Testis (tissue), 3 donors: ENCODE measurements around the gene SMURF1. TPM values are rescaled to one million over a fixed set of nuclear protein-coding genes. Genes with fewer than 3 reads are reported as not detected.
A peak's percentile ranks its signal among the peaks of the same experiment; 100 is the strongest.

ENCODE experiments used
- DNase-seq: peaks from one replicate; pipeline ENCODE4 v3.0.0-alpha.2; 2019
- H3K27ac ChIP-seq, 2 donors: fragments of 200-600 bp; sonication (generic); one replicate each; pipeline ENCODE4 v1.5.1; 2019
- H3K27me3 ChIP-seq: fragments of 200-600 bp; sonication (generic); one replicate; pipeline ENCODE4 v1.5.1; 2019
- H3K36me3 ChIP-seq: fragments of 200-600 bp; sonication (generic); one replicate; pipeline ENCODE4 v1.5.1; 2017; ENCODE audit warnings: low read depth; ENCODE audit errors: missing control alignments
- H3K4me1 ChIP-seq: fragments of 200-600 bp; sonication (generic); one replicate; pipeline ENCODE4 v1.5.1; 2019
- H3K4me3 ChIP-seq, 2 donors: fragments of 200-600 bp; sonication (generic); one replicate each; pipeline ENCODE4 v1.5.1; 2017 to 2019
- H3K9me3 ChIP-seq: fragments of 200-600 bp; sonication (generic); one replicate; pipeline ENCODE4 v1.5.1; 2017
- POLR2A ChIP-seq: fragments of 450-650 bp; IDR thresholded peaks from one replicate; pipeline ENCODE4 v1.6.1; 2017; ENCODE audit warnings: antibody characterized with exemption, mild to moderate bottlenecking, moderate library complexity
- WGBS, 2 donors: methylation state at CpG; one replicate each; pipeline ENCODE4 v1.1.5; 2018; 5-methylcytosine and 5-hydroxymethylcytosine counted together
- intact Hi-C: fragments of 100-400 bp; cut with DNase I; formaldehyde crosslinking; loops from one replicate; pipeline ENCODE4 v1.15.1; 2023; ENCODE audit warnings: low total_unique reads
- polyA plus RNA-seq: library from polyadenylated mRNA; stranded (reverse); fragments of 350-450 nt; fragmentation: Illumina TruSeq; extraction: RNeasy Lipid Tissue Mini Kit (QIAGEN cat#74804); gene quantifications from one replicate; pipeline ENCODE4 v1.2.3, GENCODE V29; 2014; ENCODE audit warnings: low read depth, low replicate concordance; ENCODE audit not compliant: insufficient read depth
- total RNA-seq, 2 donors: library from RNA; depleted of rRNA; stranded (reverse); fragments of >200 nt; gene quantifications; one replicate each; pipeline ENCODE4 v1.2.3, GENCODE V29; 2016
- TF ChIP-seq, protein P1 (sequence below), 3 experiments: fragments of 450-650 bp in 2 of 3; fragments of 200-600 bp in 1 of 3; sonication (generic) in 1 of 3; IDR thresholded peaks; one replicate each; pipeline ENCODE4 v1.5.1; 2016 to 2019; ENCODE audit warnings: antibody characterized with exemption in 3 of 3, mild to moderate bottlenecking in 2 of 3, moderate library complexity in 1 of 3

The SMURF1 gene
- total and polyA plus RNA-seq, 3 donors from 2014 or later = 34.5 to 79.5 (median 46.9) TPM

DNA sequence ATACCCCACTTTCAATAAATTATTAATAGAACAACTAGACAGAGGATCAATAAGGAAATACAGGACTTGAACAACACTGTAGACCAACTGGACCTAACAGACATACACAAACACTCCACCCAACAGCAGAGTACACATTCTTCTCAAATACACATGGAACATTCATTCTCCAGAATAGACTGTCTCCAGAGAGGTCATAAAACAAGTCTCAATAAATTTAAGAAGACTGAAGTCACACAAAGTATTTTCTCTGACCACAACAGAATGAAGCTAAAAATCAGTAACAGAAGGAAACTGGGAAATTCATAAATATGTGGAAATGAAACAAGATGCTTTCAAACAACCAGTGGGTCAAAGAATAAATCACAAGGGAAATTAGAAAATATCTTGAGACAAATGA is 119.8 kb downstream of the SMURF1 start:
- Histone ChIP-seq H3K27ac (peak overlapping the region in 1 of 2 donors; percentile 62), H3K36me3 (no peaks in the 10 kb centered on the region), H3K4me1 (no peaks in the 10 kb centered on the region), H3K4me3 (no peak overlapping the region), H3K27me3 (no peaks in the 10 kb centered on the region), H3K9me3 (no peaks in the 10 kb centered on the region)
- TF ChIP-seq, protein P1, sequence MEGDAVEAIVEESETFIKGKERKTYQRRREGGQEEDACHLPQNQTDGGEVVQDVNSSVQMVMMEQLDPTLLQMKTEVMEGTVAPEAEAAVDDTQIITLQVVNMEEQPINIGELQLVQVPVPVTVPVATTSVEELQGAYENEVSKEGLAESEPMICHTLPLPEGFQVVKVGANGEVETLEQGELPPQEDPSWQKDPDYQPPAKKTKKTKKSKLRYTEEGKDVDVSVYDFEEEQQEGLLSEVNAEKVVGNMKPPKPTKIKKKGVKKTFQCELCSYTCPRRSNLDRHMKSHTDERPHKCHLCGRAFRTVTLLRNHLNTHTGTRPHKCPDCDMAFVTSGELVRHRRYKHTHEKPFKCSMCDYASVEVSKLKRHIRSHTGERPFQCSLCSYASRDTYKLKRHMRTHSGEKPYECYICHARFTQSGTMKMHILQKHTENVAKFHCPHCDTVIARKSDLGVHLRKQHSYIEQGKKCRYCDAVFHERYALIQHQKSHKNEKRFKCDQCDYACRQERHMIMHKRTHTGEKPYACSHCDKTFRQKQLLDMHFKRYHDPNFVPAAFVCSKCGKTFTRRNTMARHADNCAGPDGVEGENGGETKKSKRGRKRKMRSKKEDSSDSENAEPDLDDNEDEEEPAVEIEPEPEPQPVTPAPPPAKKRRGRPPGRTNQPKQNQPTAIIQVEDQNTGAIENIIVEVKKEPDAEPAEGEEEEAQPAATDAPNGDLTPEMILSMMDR (IDR thresholded peaks at IDR 0.05) = no peak
- TF ChIP-seq POLR2A = no peak
- intact Hi-C loops = no loop called here
- DNase-seq = no peak

DNA sequence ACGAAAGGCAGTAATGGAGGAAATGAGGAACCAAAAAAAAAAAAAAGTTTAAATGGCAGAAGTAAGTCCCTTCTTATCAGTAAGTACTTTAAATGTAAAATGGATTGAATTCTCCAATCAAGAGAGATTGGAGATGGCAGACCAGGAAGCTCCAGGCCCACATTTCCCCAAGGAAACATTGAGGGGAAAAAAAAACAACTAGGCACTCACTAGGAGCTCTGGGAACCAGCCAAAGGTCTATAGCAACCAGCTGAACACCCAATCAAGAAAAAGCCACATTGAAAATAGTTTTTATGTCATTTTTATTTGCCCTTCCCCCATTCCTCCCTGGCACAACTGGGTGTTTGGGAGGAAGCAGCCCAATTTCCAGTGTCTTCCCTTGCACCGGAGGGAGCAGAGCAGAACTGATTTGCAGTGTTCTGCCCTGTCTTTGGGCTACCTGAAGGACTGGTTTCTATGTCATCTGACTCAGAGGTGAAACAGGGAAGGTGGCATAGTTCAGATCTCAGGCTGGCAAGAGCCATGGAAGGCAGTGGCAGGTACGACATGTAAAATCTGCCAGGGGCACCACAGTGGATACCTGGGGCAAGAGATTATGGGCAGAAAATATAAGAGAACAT is 121.9 kb downstream of the SMURF1 start:
- intact Hi-C loops = no loop called here
- H3K9me3 ChIP-seq = no peaks in the 10 kb centered on the region
- no peaks in the 10 kb centered on the region for H3K4me1 ChIP-seq
- H3K36me3 ChIP-seq = no peaks in the 10 kb centered on the region
- peak; percentile 8 for DNase-seq
- TF ChIP-seq, protein P1 (IDR thresholded peaks at IDR 0.05) = no peak
- TF ChIP-seq POLR2A = no peak
- no peak overlapping the region for H3K4me3 ChIP-seq
- WGBS, 2 donors = 82 to 83% methylated on average over 3 of the region's 3 CpGs
- no peaks in the 10 kb centered on the region for H3K27me3 ChIP-seq
- peak overlapping the region in 1 of 2 donors; percentile 62 for H3K27ac ChIP-seq

DNA sequence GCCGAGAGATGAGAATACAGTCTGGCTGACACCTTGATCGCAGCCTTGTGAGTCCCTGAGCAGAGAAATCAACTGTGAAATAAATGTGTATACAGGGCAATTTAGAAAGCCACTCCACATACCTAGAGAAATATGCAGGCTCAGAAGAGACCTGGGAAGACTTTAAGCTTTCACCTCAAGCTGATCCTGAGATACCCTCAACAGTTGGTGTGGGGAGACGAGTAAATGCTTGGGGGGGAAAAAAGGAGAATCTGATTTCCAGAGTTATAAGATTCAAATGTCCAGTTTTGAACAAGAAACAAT is 123.5 kb downstream of the SMURF1 start:
- Histone ChIP-seq H3K4me3 (no peak overlapping the region), H3K27ac (no peak overlapping the region), H3K9me3 (no peaks in the 10 kb centered on the region), H3K36me3 (no peaks in the 10 kb centered on the region), H3K4me1 (no peaks in the 10 kb centered on the region), H3K27me3 (no peaks in the 10 kb centered on the region)
- WGBS, 2 donors = 72 to 89% methylated on average over 3 of the region's 3 CpGs
- TF ChIP-seq, protein P1 (IDR thresholded peaks at IDR 0.05) = no peak
- no peak for TF ChIP-seq POLR2A
- no peak for DNase-seq
- intact Hi-C loops = no loop called here

DNA sequence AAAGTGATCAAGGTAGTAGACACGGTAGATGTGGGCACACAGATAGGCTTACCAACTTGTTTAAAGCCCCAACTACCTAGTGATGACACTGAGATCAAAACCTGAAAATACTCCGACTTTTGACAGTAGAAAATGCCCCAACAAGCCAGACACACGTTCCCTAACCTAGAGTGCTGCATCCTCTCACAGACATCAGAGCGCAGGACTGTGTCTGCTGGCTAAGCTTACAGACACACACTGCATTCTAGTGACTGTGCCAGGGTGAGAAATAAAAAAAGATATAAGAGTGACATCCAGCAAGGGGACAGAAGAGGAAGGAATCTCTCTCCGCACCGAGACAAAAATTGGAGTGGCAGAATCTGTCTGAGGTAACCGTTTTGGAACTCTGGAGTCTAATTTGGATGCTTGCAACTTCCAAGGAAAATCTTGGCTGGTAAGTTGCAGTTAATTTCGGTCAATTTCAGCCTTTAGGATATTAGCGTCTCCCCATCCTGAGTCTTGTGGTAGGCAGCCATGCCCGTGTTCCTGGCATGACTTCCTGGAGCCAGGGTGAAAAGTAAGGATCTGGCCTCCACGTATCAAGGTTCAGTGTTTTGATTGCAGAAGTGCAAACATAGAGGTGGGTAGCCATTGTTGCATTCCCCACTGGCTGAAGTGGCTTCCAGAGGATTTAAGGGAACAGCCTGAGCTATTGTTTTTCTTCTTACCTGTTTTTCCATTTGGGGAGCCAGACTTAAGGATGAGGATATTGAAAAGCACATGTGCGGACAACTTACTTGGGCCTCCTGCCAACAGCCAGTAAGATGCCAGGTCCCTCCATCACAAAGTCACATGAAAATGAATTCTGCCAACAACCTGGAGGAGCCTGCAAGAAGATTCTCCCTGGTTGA is 124.1 kb downstream of the SMURF1 start:
- intact Hi-C loops = no loop called here
- Histone ChIP-seq H3K27me3 (no peaks in the 10 kb centered on the region), H3K4me1 (no peaks in the 10 kb centered on the region), H3K9me3 (no peaks in the 10 kb centered on the region), H3K36me3 (no peaks in the 10 kb centered on the region), H3K4me3 (no peak overlapping the region), H3K27ac (no peak overlapping the region)
- peak; percentile 7 for DNase-seq
- 89 to 90% methylated on average over 12 of the region's 12 CpGs for WGBS, 2 donors
- TF ChIP-seq, protein P1 (IDR thresholded peaks at IDR 0.05) = no peak
- no peak for TF ChIP-seq POLR2A
